IMR-90 (cell line): Measurements from ENCODE around the gene SAMD7. TPM values are rescaled to one million over a fixed set of nuclear protein-coding genes. Genes with fewer than 3 reads are reported as not detected.

Experiments
- ATAC-seq: fragments of 200-7000 bp; cut with Tn5 transposase; 2 replicates; pipeline ENCODE4 v1.9.1; 2020; ENCODE audit warnings: low read depth, mild to moderate bottlenecking, moderate library complexity
- BruUV-seq: library from RNA; stranded (reverse); fragments of 400-500 nt; replicated peaks from 2 replicates; lab custom pipeline; 2021; lab: Mats Ljungman, UMichigan
- CTCF ChIA-PET: fragments of 300-600 bp; formaldehyde crosslinking; extraction: SDS; loops from one replicate; lab custom pipeline; 2021; ENCODE audit warnings: antibody characterized with exemption; lab: Yijun Ruan, JAX
- POLR2A ChIA-PET: fragments of 300-600 bp; sonication (Branson Sonifier 250); formaldehyde crosslinking; loops from one replicate; lab custom pipeline; 2022; ENCODE audit warnings: antibody characterized with exemption; ENCODE audit not compliant: unreplicated experiment; lab: Charles Lee
- DNase-seq: peaks from one replicate; pipeline ENCODE4 v3.0.0; 2013
- H2AFZ ChIP-seq: replicated peaks from 2 replicates; pipeline ENCODE3; 2013; ENCODE audit warnings: low read length, mild to moderate bottlenecking; ENCODE audit not compliant: poor library complexity
- H2AK5ac ChIP-seq: 2 replicates; pipeline ENCODE4 v1.6.1; 2013; ENCODE audit warnings: low read depth, low read length, inconsistent platforms
- H2AK9ac ChIP-seq: replicated peaks from 2 replicates; pipeline ENCODE3; 2013; ENCODE audit warnings: mild to moderate bottlenecking, low read depth, low read length, moderate library complexity; ENCODE audit not compliant: poor library complexity
- H2BK120ac ChIP-seq: 2 replicates; pipeline ENCODE4 v1.6.1; 2013; ENCODE audit warnings: low read depth, low read length, inconsistent platforms
- H2BK15ac ChIP-seq: 3 replicates; pipeline ENCODE4 v1.6.1; 2013; ENCODE audit warnings: low read depth, low read length, inconsistent platforms
- H2BK20ac ChIP-seq: 2 replicates; pipeline ENCODE4 v1.6.1; 2013; ENCODE audit warnings: low read depth, mild to moderate bottlenecking, inconsistent platforms, low read length, moderate library complexity
- H2BK5ac ChIP-seq: 2 replicates; pipeline ENCODE4 v1.6.1; 2013; ENCODE audit warnings: mild to moderate bottlenecking, low read depth, low read length, inconsistent platforms; ENCODE audit not compliant: poor library complexity, severe bottlenecking
- H3K14ac ChIP-seq: replicated peaks from 2 replicates; pipeline ENCODE4 v1.6.1; 2013; ENCODE audit warnings: low read depth, low read length, inconsistent platforms
- H3K18ac ChIP-seq: 2 replicates; pipeline ENCODE4 v1.6.1; 2013; ENCODE audit warnings: low read depth, low read length, control low read depth
- H3K23ac ChIP-seq: 2 replicates; pipeline ENCODE4 v1.6.1; 2013; ENCODE audit warnings: low read depth, low read length, inconsistent platforms
- H3K27ac ChIP-seq: 2 replicates; pipeline ENCODE4 v1.5.1; 2013; ENCODE audit warnings: mild to moderate bottlenecking, control low read depth, low read length; ENCODE audit not compliant: insufficient read depth
- H3K27me3 ChIP-seq: 2 replicates; pipeline ENCODE4 v1.6.1; 2013; ENCODE audit warnings: low read length; ENCODE audit not compliant: control insufficient read depth, insufficient read depth
- H3K36me3 ChIP-seq: 2 replicates; pipeline ENCODE4 v1.6.1; 2013; ENCODE audit warnings: low read length, mixed read lengths; ENCODE audit not compliant: control insufficient read depth, insufficient read depth
- H3K4ac ChIP-seq: 2 replicates; pipeline ENCODE4 v1.6.1; 2013; ENCODE audit warnings: low read depth, low read length, inconsistent platforms
- H3K4me1 ChIP-seq: 2 replicates; pipeline ENCODE4 v1.6.1; 2013; ENCODE audit warnings: low read length, mixed read lengths; ENCODE audit not compliant: control insufficient read depth, insufficient read depth
- H3K4me2 ChIP-seq: 2 replicates; pipeline ENCODE4 v1.6.1; 2013; ENCODE audit warnings: low read depth, mild to moderate bottlenecking, control low read depth, low read length, moderate library complexity
- H3K4me3 ChIP-seq: 2 replicates; pipeline ENCODE4 v1.5.1; 2013; ENCODE audit warnings: low read depth, mild to moderate bottlenecking, control low read depth, low read length, moderate library complexity; ENCODE audit not compliant: insufficient read depth
- H3K56ac ChIP-seq: 2 replicates; pipeline ENCODE4 v1.6.1; 2013; ENCODE audit warnings: low read length, inconsistent platforms; ENCODE audit not compliant: insufficient read depth; ENCODE audit errors: extremely low read depth
- H3K79me1 ChIP-seq, 2 experiments: 2 replicates each; pipeline ENCODE4 v1.6.1; 2013; ENCODE audit warnings: low read length in 2 of 2, inconsistent platforms in 1 of 2, low read depth in 1 of 2
- H3K9ac ChIP-seq: 2 replicates; pipeline ENCODE4 v1.6.1; 2013; ENCODE audit warnings: low read depth, low read length, control low read depth
- H3K9me1 ChIP-seq: 2 replicates; pipeline ENCODE4 v1.6.1; 2013; ENCODE audit warnings: low read length, inconsistent platforms; ENCODE audit not compliant: insufficient read depth
- H3K9me3 ChIP-seq: 2 replicates; pipeline ENCODE4 v1.6.1; 2013; ENCODE audit warnings: low read length; ENCODE audit not compliant: control insufficient read depth, insufficient read depth
- H4K20me1 ChIP-seq: 2 replicates; pipeline ENCODE4 v1.6.1; 2013; ENCODE audit warnings: low read length, inconsistent platforms; ENCODE audit not compliant: insufficient read depth
- H4K5ac ChIP-seq: 2 replicates; pipeline ENCODE4 v1.6.1; 2013; ENCODE audit warnings: mild to moderate bottlenecking, low read depth, low read length, control low read depth
- H4K8ac ChIP-seq, 2 experiments: 2 replicates each; pipeline ENCODE4 v1.6.1; 2013; ENCODE audit warnings: low read depth in 2 of 2, low read length in 2 of 2, control low read depth in 1 of 2, inconsistent platforms in 1 of 2
- H4K91ac ChIP-seq: 2 replicates; pipeline ENCODE4 v1.6.1; 2013; ENCODE audit warnings: low read depth, low read length, inconsistent platforms; ENCODE audit not compliant: insufficient read depth
- BHLHE40 ChIP-seq: fragments of 150-350 bp; IDR thresholded peaks from 2 replicates; pipeline ENCODE4 v1.6.1; 2016; ENCODE audit warnings: mild to moderate bottlenecking, low read depth, low read length
- CHD1 ChIP-seq: IDR thresholded peaks from 2 replicates; pipeline ENCODE4 v1.6.1; 2012; ENCODE audit warnings: low read depth, low read length, improper control_type of control experiment
- CTCF ChIP-seq: conservative IDR thresholded peaks from 2 replicates; pipeline ENCODE4 v1.5.1; 2012; ENCODE audit warnings: mild to moderate bottlenecking, low read depth, low read length, improper control_type of control experiment
- FOS ChIP-seq: fragments of 150-350 bp; IDR thresholded peaks from 2 replicates; pipeline ENCODE4 v1.6.1; 2016; ENCODE audit warnings: low read depth, low read length
- MAZ ChIP-seq: IDR thresholded peaks from 2 replicates; pipeline ENCODE4 v1.6.1; 2012; ENCODE audit warnings: low read depth, mild to moderate bottlenecking, low read length, improper control_type of control experiment, moderate library complexity, borderline replicate concordance
- RAD21 ChIP-seq: IDR thresholded peaks from 2 replicates; pipeline ENCODE4 v1.6.1; 2012; ENCODE audit warnings: low read length, improper control_type of control experiment
- RCOR1 ChIP-seq: IDR thresholded peaks from 2 replicates; pipeline ENCODE4 v1.6.1; 2012; ENCODE audit warnings: mild to moderate bottlenecking, low read length, improper control_type of control experiment; ENCODE audit not compliant: insufficient replicate concordance
- RFX5 ChIP-seq: IDR thresholded peaks from 2 replicates; pipeline ENCODE4 v1.8.0; 2012; ENCODE audit warnings: low read depth, mild to moderate bottlenecking, low read length, moderate library complexity
- SMC3 ChIP-seq: fragments of 150-350 bp; IDR thresholded peaks from 2 replicates; pipeline ENCODE4 v1.6.1; 2016; ENCODE audit warnings: low read depth, mild to moderate bottlenecking, antibody characterized with exemption, low read length, moderate library complexity
- USF2 ChIP-seq: fragments of 150-350 bp; IDR thresholded peaks from 2 replicates; pipeline ENCODE4 v1.6.1; 2017; ENCODE audit warnings: mild to moderate bottlenecking, antibody characterized with exemption, low read length, low read depth
- WGBS, 2 experiments: methylation state at CpG; one replicate each; pipeline versions ENCODE4 v1.1.5 to v1.1.7; 2013; ENCODE audit warnings: missing lambda C conversion rate in 2 of 2; ENCODE audit not compliant: insufficient read length in 1 of 2; ENCODE audit errors: extremely low coverage in 2 of 2; 5-methylcytosine and 5-hydroxymethylcytosine counted together
- dilution Hi-C: fragments of 300-500 bp; cut with HindIII; formaldehyde crosslinking; loops from one replicate; pipeline ENCODE4 v1.14.3; 2018; ENCODE audit warnings: low sequenced_read_pairs; ENCODE audit not compliant: unreplicated experiment
- in situ Hi-C: fragments of 300-500 bp; cut with MboI; formaldehyde crosslinking; loops from 3 replicates; pipeline ENCODE4 v1.14.3; 2019; ENCODE audit warnings: low sequenced_read_pairs, inconsistent platforms, mixed read lengths
- intact Hi-C: fragments of 100-400 bp; cut with micrococcal nuclease; formaldehyde crosslinking; loops from 2 replicates; pipeline ENCODE4 v1.10.0; 2022
- polyA plus RNA-seq, 3 experiments: library from polyadenylated mRNA; depleted of rRNA; stranded (reverse); fragments of >200 nt; gene quantifications; 2 replicates each; pipeline ENCODE4 v1.2.3, GENCODE V29; 2012; ENCODE audit warnings: low replicate concordance in 1 of 3
- total RNA-seq: library from RNA; depleted of rRNA; stranded (reverse); fragments of >200 nt; gene quantifications from 2 replicates; pipeline ENCODE4 v1.2.3, GENCODE V29; 2012

The SAMD7 gene
- total and polyA plus RNA-seq, 2 of the 4 experiments (the other 2 are of a cell fraction) = not detected

GRCh38 chr3:169945313-169945712 is 33.9 kb downstream of the SAMD7 start:
- no peak overlapping the region for H3K56ac ChIP-seq
- no peak overlapping the region for H2BK20ac ChIP-seq
- no peaks in the 10 kb centered on the region for H3K79me1 ChIP-seq
- in situ Hi-C loops (no loop called here), intact Hi-C loops (loop anchor here (5.0 kb wide), 1 partner anchor 73 kb away; no protein-coding TSS in a partner anchor), dilution Hi-C loops (no loop called here)
- H3K18ac ChIP-seq = no peak overlapping the region
- H2BK5ac ChIP-seq = no peak overlapping the region
- no TSS peak for BruUV-seq
- no peaks in the 10 kb centered on the region for H3K9me1 ChIP-seq
- H2AK9ac ChIP-seq = no peak overlapping the region
- no peaks in the 10 kb centered on the region for H4K20me1 ChIP-seq
- DNase-seq (no peak), ATAC-seq (no peak)
- peaks cover 23% of the 10 kb centered on the region for H3K27me3 ChIP-seq
- no peak overlapping the region for H4K91ac ChIP-seq
- H2AFZ ChIP-seq = no peak overlapping the region
- H3K27ac ChIP-seq = no peak overlapping the region
- H3K4ac ChIP-seq = no peak overlapping the region
- H3K4me1 ChIP-seq = no peaks in the 10 kb centered on the region
- ChIA-PET POLR2A (no interaction called here), CTCF (no interaction called here)
- WGBS, 2 experiments = 71% methylated on average over 6 of the region's 7 CpGs; no CpG with 5 or more reads in 1 of the 2 experiments
- H2BK15ac ChIP-seq = no peak overlapping the region
- no peak overlapping the region for H3K23ac ChIP-seq
- H4K5ac ChIP-seq = no peak overlapping the region
- H3K9me3 ChIP-seq = no peaks in the 10 kb centered on the region
- TF ChIP-seq RFX5 (no peak), RAD21 (no peak), MAZ (no peak), USF2 (no peak), CTCF (no peak), BHLHE40 (no peak), RCOR1 (no peak), SMC3 (no peak), CHD1 (no peak), FOS (no peak)
- H2AK5ac ChIP-seq = no peak overlapping the region
- H4K8ac ChIP-seq = no peak overlapping the region
- no peak overlapping the region for H2BK120ac ChIP-seq
- H3K4me3 ChIP-seq = no peak overlapping the region
- no peak overlapping the region for H3K4me2 ChIP-seq
- H3K9ac ChIP-seq = no peak overlapping the region
- H3K14ac ChIP-seq = no peak overlapping the region
- no peaks in the 10 kb centered on the region for H3K36me3 ChIP-seq
